AG09309 (cell line): Measurements from ENCODE around the gene ACLY.
A peak's percentile ranks its signal among the peaks of the same experiment; 100 is the strongest.

Experiments used
- DNase-seq: peaks from one replicate; pipeline ENCODE4 v3.0.0-alpha.2; 2010; ENCODE audit warnings: low read depth
- H3K4me3 ChIP-seq: 2 replicates; pipeline ENCODE4 v1.5.1; 2011; ENCODE audit warnings: mild to moderate bottlenecking, low read depth, low read length, moderate library complexity; ENCODE audit not compliant: control insufficient read depth
- CTCF ChIP-seq: IDR thresholded peaks from 2 replicates; pipeline ENCODE4 v1.5.1; 2011; ENCODE audit warnings: mild to moderate bottlenecking, low read depth, low read length, inconsistent platforms; ENCODE audit not compliant: insufficient read depth, control insufficient read depth; ENCODE audit errors: missing control alignments

ACLY gene

GRCh38 chr17:41905172-41905571 lies 13.6 kb downstream of the ACLY start:
- H3K4me3 ChIP-seq: no peak overlapping the region
- no peak for DNase-seq
- no peak for TF ChIP-seq CTCF

DNA sequence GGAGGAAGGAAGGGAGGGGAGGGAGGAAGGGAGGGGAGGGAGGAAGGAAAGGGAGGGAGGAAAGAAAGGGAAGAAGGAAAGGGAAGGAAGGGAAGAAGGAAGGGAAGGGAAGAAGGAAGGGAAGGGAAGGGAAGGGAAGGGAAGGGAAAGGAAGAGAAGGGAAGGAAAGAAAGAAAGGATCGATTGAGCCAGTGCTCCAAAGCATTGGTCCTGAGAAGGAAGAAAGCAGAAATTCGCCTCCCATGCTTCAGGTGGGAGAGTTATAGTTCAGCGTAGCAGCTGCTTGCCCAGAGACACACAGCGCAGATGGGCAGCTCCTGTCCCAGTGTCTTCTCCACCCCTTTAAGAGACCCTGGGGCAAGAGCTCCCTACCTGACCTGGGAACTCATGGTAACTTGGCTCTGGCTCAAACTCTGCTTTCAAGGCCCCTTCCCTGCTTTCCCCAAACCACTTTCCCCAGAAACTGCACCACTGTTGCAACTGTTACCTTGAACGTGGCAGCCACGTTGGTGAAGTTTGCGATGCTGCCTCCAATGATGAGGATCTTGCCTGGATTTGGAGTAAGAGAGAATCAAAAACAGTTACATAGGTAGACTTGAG lies 14.4 kb downstream of the ACLY start:
- H3K4me3 ChIP-seq: no peak overlapping the region
- TF ChIP-seq CTCF: no peak
- no peak for DNase-seq

GRCh38 chr17:41901646-41902045 lies 17.1 kb downstream of the ACLY start:
- no peak for DNase-seq
- no peak for TF ChIP-seq CTCF

DNA sequence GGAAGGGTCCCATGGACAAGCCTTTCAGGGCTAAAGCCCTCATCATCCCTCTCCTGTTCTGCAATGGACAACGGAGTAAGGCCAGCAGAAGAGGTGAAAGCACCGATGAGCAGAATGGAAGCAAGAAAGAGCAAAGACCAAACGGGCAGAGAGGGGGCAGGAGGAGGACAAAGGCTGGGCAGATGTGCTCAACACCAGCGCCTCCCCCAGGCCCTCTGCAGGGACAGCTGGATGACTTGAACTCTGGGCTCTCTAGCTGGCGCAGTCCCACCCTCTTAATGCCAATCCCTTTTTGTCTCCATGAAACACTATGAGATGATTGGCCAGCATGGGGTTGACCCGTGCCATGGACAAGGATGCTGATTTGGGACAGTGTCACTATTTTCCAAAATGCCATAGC lies 22.0 kb downstream of the ACLY start:
- no peak for TF ChIP-seq CTCF
- no peak for DNase-seq
- H3K4me3 ChIP-seq: no peak overlapping the region

More at GRCh38 chr17:41901646-41902045, 17.1 kb downstream of the ACLY start:
- H3K4me3 ChIP-seq: no peak overlapping the region

- no peak for TF ChIP-seq CTCF
- no peak for DNase-seq
- H3K4me3 ChIP-seq: no peak overlapping the region
Observed at GRCh38 chr17:41895617-41896016, 23.1 kb downstream of the ACLY start.

- TF ChIP-seq CTCF: no peak
- peak; percentile 91 for DNase-seq
- no peak overlapping the region for H3K4me3 ChIP-seq
Observed at GRCh38 chr17:41894791-41895331, 23.9 kb downstream of the ACLY start.
